Measurements from ENCODE around the gene PIEZO2.

DNA sequence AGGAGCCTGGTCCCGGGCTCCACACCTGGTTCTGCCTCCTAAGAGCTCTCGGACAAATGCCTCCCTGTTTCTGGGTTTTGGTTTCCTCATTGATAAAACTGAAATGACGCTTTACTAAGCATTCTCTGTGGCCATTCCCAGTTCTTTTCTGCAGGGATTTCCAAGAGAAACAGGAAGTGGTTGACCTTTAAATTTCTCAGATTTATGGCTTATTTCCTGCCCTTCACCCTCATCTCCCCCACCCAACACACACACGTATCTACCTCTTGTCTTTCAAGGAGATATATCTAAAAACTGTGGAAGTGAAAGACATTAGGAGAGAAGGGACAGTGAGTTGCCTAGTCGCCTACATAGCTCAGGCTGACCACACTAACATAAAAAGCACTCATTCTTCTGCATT is 53.0 kb downstream of the PIEZO2 start:
- TF ChIP-seq CTCF (IDR thresholded peaks at IDR 0.05): no peak
- TF ChIP-seq, protein P1, sequence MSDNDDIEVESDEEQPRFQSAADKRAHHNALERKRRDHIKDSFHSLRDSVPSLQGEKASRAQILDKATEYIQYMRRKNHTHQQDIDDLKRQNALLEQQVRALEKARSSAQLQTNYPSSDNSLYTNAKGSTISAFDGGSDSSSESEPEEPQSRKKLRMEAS (CRISPR knock-in tag; IDR thresholded peaks at IDR 0.05): no peak
- no peak for TF ChIP-seq JUN (CRISPR knock-in tag; IDR thresholded peaks at IDR 0.05)
- TF ChIP-seq, protein P2, sequence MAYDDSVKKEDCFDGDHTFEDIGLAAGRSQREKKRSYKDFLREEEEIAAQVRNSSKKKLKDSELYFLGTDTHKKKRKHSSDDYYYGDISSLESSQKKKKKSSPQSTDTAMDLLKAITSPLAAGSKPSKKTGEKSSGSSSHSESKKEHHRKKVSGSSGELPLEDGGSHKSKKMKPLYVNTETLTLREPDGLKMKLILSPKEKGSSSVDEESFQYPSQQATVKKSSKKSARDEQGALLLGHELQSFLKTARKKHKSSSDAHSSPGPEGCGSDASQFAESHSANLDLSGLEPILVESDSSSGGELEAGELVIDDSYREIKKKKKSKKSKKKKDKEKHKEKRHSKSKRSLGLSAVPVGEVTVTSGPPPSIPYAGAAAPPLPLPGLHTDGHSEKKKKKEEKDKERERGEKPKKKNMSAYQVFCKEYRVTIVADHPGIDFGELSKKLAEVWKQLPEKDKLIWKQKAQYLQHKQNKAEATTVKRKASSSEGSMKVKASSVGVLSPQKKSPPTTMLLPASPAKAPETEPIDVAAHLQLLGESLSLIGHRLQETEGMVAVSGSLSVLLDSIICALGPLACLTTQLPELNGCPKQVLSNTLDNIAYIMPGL (CRISPR knock-in tag; IDR thresholded peaks at IDR 0.05): no peak
- TF ChIP-seq NR2C2 (CRISPR knock-in tag; IDR thresholded peaks at IDR 0.05): no peak
- TF ChIP-seq, protein P3, sequence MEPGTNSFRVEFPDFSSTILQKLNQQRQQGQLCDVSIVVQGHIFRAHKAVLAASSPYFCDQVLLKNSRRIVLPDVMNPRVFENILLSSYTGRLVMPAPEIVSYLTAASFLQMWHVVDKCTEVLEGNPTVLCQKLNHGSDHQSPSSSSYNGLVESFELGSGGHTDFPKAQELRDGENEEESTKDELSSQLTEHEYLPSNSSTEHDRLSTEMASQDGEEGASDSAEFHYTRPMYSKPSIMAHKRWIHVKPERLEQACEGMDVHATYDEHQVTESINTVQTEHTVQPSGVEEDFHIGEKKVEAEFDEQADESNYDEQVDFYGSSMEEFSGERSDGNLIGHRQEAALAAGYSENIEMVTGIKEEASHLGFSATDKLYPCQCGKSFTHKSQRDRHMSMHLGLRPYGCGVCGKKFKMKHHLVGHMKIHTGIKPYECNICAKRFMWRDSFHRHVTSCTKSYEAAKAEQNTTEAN (CRISPR knock-in tag; IDR thresholded peaks at IDR 0.05): no peak
- TF ChIP-seq CREM (CRISPR knock-in tag; IDR thresholded peaks at IDR 0.05): no peak
- TF ChIP-seq ZNF532 (CRISPR knock-in tag; IDR thresholded peaks at IDR 0.05; ENCODE audit: borderline replicate concordance): no peak
- TF ChIP-seq KAT7 (CRISPR knock-in tag; IDR thresholded peaks at IDR 0.05; ENCODE audit: borderline replicate concordance): no peak
- no peak for TF ChIP-seq ESRRA (CRISPR knock-in tag; IDR thresholded peaks at IDR 0.05; ENCODE audit: borderline replicate concordance)
- no peak for TF ChIP-seq NFYB (CRISPR knock-in tag; conservative IDR thresholded peaks at IDR 0.05; ENCODE audit: low read depth)
- no peak for TF ChIP-seq SMAD3 (CRISPR knock-in tag; IDR thresholded peaks at IDR 0.05; ENCODE audit: borderline replicate concordance)
- no peak for TF ChIP-seq TEAD1 (CRISPR knock-in tag; IDR thresholded peaks at IDR 0.05)
